Left cardiac atrium (tissue), 4 donors: Measurements from ENCODE around the gene CPED1. TPM values are rescaled to one million over a fixed set of nuclear protein-coding genes. Genes with fewer than 3 reads are reported as not detected.

Experiments
- ATAC-seq, 2 donors: fragments of 200-7000 bp; cut with Tn5 transposase; one replicate each; pipeline ENCODE4 v1.9.1; 2020; ENCODE audit warnings: mild to moderate bottlenecking in 2 of 2, moderate library complexity in 2 of 2
- DNase-seq: peaks from one replicate; pipeline ENCODE4 v3.0.0-alpha.2; 2020
- intact Hi-C, 2 donors: fragments of 100-400 bp; cut with DNase I; formaldehyde crosslinking; loops; one replicate each; pipeline versions ENCODE4 v1.14.1 to v1.15.1; 2022 to 2023
- total RNA-seq, 2 donors: library from RNA; stranded (reverse); fragmentation: NEBNext Ultra II Directional; extraction: Animal tissue kit (Norgen Biotek cat#: 25700); gene quantifications; one replicate each; pipeline ENCODE4 v1.2.1, GENCODE V29; 2021
- donor health status: DM: no; HTN: yes; CAD: no.
- donor health status: DM: no; HTN: yes; CAD: no; lungs with severe emphysema.
- donor health status: DM: yes; HTN: yes; CAD: no.
- donor health status: Dilated cardiomyopathy.

Gene CPED1
- total RNA-seq, 2 donors from 2014 or later, result 19.2 to 27.0 TPM

- intact Hi-C loops, result no loop called here
- ATAC-seq (peak in 1 of 2 donors; percentile 24), DNase-seq (no peak)
Measured at GRCh38 chr7:121076350-121077164, 88.0 kb downstream of the CPED1 start.

DNA sequence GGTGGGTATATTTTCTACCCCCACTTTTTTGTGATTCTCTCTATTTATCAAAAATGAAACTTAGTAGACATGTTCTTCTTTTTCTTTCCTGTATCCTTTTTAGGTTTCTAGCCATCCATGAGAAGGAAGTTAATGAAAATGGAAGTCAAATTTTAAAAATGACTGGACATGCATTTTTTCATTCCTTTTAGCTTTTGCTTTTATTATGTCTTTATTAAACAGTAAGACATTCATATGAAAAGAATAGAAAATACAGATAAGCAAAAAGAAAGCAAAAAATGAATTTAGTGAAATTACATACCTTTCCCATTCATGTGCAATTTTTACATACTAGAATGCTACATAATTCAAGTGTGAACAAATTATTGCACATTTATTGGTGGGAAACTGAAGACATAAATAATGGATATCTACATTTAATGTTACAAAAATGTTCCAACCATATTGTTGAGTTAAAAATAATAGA, 88.7 kb downstream of the CPED1 start:
- DNase-seq (no peak), ATAC-seq (no peak)
- intact Hi-C loops, result no loop called here

- intact Hi-C loops, result no loop called here
- no peak for DNase-seq
- ATAC-seq, result no peak
Measured at GRCh38 chr7:121078701-121079227, 90.3 kb downstream of the CPED1 start.

- no peak for DNase-seq
- intact Hi-C loops, result loop anchor here in 1 of 2 donors (5.0 kb wide), 1 partner anchor 92 kb away; the partner anchor contains the start of gene CPED1
- ATAC-seq, result no peak
Measured at GRCh38 chr7:121079425-121080169, 91.1 kb downstream of the CPED1 start.

- no peak for DNase-seq
- intact Hi-C loops, result loop anchor here in 1 of 2 donors (5.0 kb wide), 1 partner anchor 93 kb away; the partner anchor contains the start of gene CPED1
- no peak for ATAC-seq
Measured at GRCh38 chr7:121080257-121080912, 91.9 kb downstream of the CPED1 start.

DNA sequence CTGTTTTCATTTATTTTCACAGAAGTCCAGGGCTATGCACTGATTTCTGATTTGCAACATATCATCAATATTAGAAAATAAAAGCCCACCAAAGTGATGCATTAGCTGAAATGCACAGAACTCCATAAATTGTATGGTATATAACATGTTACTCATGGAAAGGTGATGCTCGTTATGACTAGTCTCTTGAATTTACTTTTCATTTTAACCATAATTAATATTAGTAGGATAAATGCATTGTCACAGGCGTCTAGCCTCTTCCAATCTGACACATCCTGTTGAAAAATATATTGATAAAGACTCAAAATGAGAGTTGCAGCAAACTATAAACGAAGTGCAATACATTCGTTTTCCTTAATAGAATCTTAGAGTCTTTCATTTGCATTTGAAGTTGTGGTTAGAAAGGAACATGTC, 92.4 kb downstream of the CPED1 start:
- DNase-seq, result no peak
- intact Hi-C loops, result loop anchor here (1.0 to 5.0 kb wide), 2 partner anchors 94 kb away; partner anchors contain the start of gene CPED1 (in 1 of the 2)
- no peak for ATAC-seq

DNA sequence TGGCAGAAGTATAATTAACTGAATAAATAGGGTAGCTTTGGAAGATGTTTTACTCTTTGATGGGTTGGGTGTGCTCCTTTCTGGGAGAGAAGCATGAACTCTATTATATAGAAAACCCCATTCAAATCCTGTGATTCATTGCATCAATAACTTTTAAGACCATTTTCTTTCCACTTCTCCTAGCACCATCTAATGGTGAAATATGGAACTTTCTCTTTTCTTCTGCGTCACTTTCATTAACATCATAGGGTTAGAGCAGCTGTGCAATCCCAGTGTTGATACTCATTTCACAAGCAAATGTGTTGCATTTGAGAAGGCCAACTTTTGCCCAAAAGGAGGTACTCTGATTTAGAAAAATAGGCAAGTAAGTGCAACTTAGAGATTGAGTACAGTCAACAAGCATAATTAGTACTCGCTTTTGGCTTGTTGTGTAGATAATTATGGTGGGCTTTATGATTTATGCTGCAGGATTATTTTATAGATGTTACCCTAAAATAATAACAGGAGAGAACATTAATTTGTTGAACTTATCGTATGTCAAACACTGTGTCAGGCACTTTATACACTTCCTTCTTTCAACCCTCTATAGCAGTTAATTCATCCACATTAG, 92.9 kb downstream of the CPED1 start:
- no peak for DNase-seq
- intact Hi-C loops, result loop anchor here (1.0 to 5.0 kb wide), 2 partner anchors 94 kb away; partner anchors contain the start of gene CPED1 (in 1 of the 2)
- ATAC-seq, result peak; percentile 59 to 69

DNA sequence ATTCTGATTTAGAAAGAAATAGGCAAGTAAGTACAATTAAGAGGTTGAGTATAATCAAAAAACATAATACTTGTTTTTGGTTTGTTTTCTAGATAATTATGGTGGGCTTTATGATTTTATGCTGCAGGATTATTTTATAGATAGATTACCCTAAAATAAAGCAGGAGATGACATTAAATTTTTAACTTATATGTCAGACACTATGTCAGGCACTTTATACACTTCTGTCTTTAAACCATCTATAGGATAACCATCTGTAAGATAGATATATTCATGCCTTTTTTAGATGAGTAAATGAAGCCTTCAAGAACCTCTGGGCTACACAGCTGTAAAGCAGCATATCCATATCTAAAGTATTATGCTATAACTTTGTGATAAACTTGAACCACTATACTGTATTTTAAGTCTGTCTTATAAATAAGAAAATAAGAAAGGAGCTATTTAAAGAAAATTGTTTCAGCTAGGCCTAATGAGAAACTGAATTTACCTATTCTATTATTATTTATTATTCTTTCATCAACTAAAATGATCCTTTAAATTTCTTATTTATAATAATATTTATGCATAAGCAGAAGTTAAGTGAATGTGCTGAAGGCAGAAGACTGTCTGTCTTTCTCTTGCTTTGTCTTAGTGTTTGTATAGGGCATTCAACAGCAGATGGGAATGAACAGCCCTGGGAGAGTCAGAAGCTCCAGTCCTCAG, 94.0 kb downstream of the CPED1 start:
- intact Hi-C loops, result loop anchor here in 1 of 2 donors (5.0 kb wide), 1 partner anchor 95 kb away; the partner anchor contains the start of gene CPED1
- ATAC-seq (no peak), DNase-seq (no peak)

- peak in 1 of 2 donors; percentile 49 for ATAC-seq
- intact Hi-C loops, result loop anchor here in 1 of 2 donors (5.0 kb wide), 1 partner anchor 96 kb away; the partner anchor contains the start of gene CPED1
Measured at GRCh38 chr7:121083138-121083789, 94.8 kb downstream of the CPED1 start.

GRCh38 chr7:121083790-121084251, 95.3 kb downstream of the CPED1 start:
- no peak for DNase-seq
- no peak for ATAC-seq
- intact Hi-C loops, result loop anchor here in 1 of 2 donors (5.0 kb wide), 1 partner anchor 97 kb away; the partner anchor contains the start of gene CPED1

More at GRCh38 chr7:121083138-121083789, 94.8 kb downstream of the CPED1 start:
- no peak for DNase-seq

GRCh38 chr7:121084256-121084655, 95.7 kb downstream of the CPED1 start:
- ATAC-seq, result no peak
- intact Hi-C loops, result loop anchor here in 1 of 2 donors (5.0 kb wide), 1 partner anchor 97 kb away; the partner anchor contains the start of gene CPED1
- DNase-seq, result no peak

- ATAC-seq (peak in 1 of 2 donors; percentile 59), DNase-seq (no peak)
- intact Hi-C loops, result loop anchor here in 1 of 2 donors (5.0 kb wide), 1 partner anchor 98 kb away; the partner anchor contains the start of gene CPED1
Measured at GRCh38 chr7:121084748-121085336, 96.3 kb downstream of the CPED1 start.

DNA sequence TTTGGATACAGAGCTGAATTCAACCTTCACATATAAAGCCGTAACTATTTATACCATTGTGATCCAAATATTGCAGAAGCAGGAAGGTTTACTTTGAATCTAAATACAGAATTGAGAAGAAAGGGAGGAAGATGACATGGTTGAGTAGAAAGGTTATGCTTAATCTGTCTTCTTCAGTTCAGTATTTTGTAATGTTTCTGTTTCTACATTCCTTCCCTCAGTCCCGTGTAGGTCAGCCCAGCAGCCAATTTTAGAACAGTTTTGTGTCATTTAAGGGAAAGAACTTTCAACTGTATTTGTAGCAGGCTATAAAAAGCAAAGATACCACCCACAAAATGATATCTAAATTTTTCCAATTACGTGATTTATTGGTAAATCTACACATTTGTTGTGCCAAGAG, 97.4 kb downstream of the CPED1 start:
- intact Hi-C loops, result no loop called here
- DNase-seq (no peak), ATAC-seq (peak; percentile 23 to 74)

- DNase-seq, result no peak
- ATAC-seq, result no peak
- intact Hi-C loops, result no loop called here
Measured at GRCh38 chr7:121088870-121089269, 100.4 kb downstream of the CPED1 start.

- ATAC-seq (no peak), DNase-seq (no peak)
- intact Hi-C loops, result no loop called here
Measured at GRCh38 chr7:121094829-121095228, 106.3 kb downstream of the CPED1 start.

DNA sequence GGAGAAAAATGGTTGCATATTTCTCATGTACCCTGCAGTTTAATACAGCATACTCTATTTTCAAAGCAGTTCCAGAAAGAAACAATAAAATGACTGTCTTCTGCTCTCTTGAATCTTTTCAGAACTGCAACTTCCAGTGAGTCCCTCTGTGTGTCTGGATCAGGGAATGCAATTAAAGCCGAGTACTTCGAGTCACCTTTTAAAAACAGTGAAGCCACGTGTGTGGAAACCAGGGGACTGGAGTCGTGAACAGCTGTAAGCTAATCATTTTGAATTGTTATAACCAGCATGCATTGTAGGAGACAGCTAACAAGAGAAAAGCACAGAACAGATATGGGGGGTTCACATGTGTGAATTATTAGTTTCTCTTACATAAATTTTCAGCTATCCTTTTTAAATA, 109.1 kb downstream of the CPED1 start:
- intact Hi-C loops, result no loop called here
- no peak for ATAC-seq
- DNase-seq, result no peak

DNA sequence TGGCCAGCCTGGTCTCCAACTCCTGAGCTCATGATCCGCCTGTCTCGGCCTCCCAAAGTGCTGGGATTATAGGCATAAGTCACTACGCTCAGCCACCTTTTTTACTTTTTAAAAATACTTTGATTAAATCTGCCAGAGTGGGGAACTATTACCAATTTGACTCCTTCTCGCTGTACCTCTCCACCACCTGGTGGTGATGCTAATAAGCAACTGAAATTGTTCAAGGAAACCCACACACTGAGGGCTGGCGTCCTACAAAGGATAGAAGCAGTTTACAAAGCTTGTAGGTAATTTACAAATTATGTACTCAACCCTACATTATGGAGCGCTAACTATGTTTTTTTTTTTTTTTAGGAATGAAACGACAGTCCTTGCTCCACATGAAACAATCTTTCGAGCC, 111.1 kb downstream of the CPED1 start:
- intact Hi-C loops, result no loop called here

More for the DNA sequence above, 111.1 kb downstream of the CPED1 start:
- ATAC-seq (no peak), DNase-seq (no peak)
